ENCODE measurements around the gene INIP.
A peak's percentile ranks its signal among the peaks of the same experiment; 100 is the strongest.

The INIP gene

GRCh38 chr9:112717661-112718331 lies at the start of gene INIP:
Gene INIP, minus strand, starts transcription at chr9:112718117. Its CDS starts 1,632 bp downstream, at chr9:112716485.
- TF ChIP-seq ZFX (IDR thresholded peaks at IDR 0.05; ENCODE audit: borderline replicate concordance) (no peak), CTCF (IDR thresholded peaks at IDR 0.05) (peak; percentile 23; the same call in 1 of the 2 replicates)
- peak within 1 kb of the TSS; percentile 92 for H3K27ac ChIP-seq

- TF ChIP-seq CTCF (IDR thresholded peaks at IDR 0.05): no peak
- TF ChIP-seq ZFX (IDR thresholded peaks at IDR 0.05; ENCODE audit: borderline replicate concordance): no peak
- H3K27ac ChIP-seq: no peak overlapping the region
These were observed 47.4 kb upstream of the INIP start for GRCh38 chr9:112765281-112765680.

GRCh38 chr9:112764837-112765236 lies 46.9 kb upstream of the INIP start:
- no peak overlapping the region for H3K27ac ChIP-seq
- TF ChIP-seq CTCF (IDR thresholded peaks at IDR 0.05): no peak
- no peak for TF ChIP-seq ZFX (IDR thresholded peaks at IDR 0.05; ENCODE audit: borderline replicate concordance)

GRCh38 chr9:112764344-112764743 lies 46.4 kb upstream of the INIP start:
- no peak overlapping the region for H3K27ac ChIP-seq
- TF ChIP-seq ZFX (IDR thresholded peaks at IDR 0.05; ENCODE audit: borderline replicate concordance) (no peak), CTCF (IDR thresholded peaks at IDR 0.05) (no peak)

GRCh38 chr9:112762726-112763518 lies 45.0 kb upstream of the INIP start:
- TF ChIP-seq ZFX (IDR thresholded peaks at IDR 0.05; ENCODE audit: borderline replicate concordance): no peak
- TF ChIP-seq CTCF (IDR thresholded peaks at IDR 0.05): no peak

GRCh38 chr9:112761912-112762655 lies 44.2 kb upstream of the INIP start:
- H3K27ac ChIP-seq: no peak overlapping the region
- TF ChIP-seq CTCF (IDR thresholded peaks at IDR 0.05) (no peak), ZFX (IDR thresholded peaks at IDR 0.05; ENCODE audit: borderline replicate concordance) (no peak)

More at GRCh38 chr9:112762726-112763518, 45.0 kb upstream of the INIP start:
- no peak overlapping the region for H3K27ac ChIP-seq
